Activated naive CD4-positive, alpha-beta T cell treated with anti-CD3 and anti-CD28 coated beads, Interleukin-2, amount 10 ng/mL, durations not matched to agents 7 days and 5 days (primary cell): ENCODE data around the gene VPS72.

Source experiments
- CTCF ChIA-PET: fragments of 350-600 bp; sonication (Branson Sonifier 250); formaldehyde crosslinking; loops from one replicate; lab custom pipeline; 2021; ENCODE audit warnings: antibody characterized with exemption; lab: Charles Lee
- DNase-seq: peaks from one replicate; pipeline ENCODE4 v3.0.0-alpha.2; 2020
- H3K27ac Mint-ChIP-seq: one replicate; pipeline ENCODE4 v1.8.0; 2021; ENCODE audit warnings: mild to moderate bottlenecking, moderate library complexity, mixed read lengths
- H3K27me3 Mint-ChIP-seq: one replicate; pipeline ENCODE4 v1.8.0; 2021; ENCODE audit warnings: mild to moderate bottlenecking, mixed read lengths
- H3K36me3 Mint-ChIP-seq: one replicate; pipeline ENCODE4 v1.8.0; 2021; ENCODE audit warnings: mixed read lengths
- H3K4me1 Mint-ChIP-seq: one replicate; pipeline ENCODE4 v1.8.0; 2021; ENCODE audit warnings: mixed read lengths
- H3K4me3 Mint-ChIP-seq: one replicate; pipeline ENCODE4 v1.8.0; 2021; ENCODE audit warnings: mild to moderate bottlenecking, moderate library complexity, mixed read lengths
- H3K9me3 Mint-ChIP-seq: one replicate; pipeline ENCODE4 v1.8.0; 2021; ENCODE audit warnings: mixed read lengths

The VPS72 gene

DNA sequence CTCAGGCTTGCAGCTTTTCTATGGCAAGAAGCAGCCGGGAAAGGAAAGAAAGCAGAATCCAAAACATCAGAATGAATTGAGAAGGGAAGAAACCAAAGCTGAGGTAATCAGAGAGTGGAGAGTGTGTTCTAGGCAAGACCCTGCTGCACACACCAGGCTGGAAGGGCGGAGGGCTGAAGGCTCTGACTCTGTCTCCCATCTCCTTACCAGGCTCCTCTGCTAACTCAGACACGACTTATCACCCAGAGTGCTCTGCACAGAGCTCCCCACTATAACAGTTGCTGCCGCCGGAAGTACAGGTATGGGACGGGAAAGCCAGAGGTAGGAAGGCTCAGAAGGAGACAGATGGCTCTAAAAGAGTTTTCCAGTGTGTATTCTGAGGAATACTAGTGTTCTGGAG is 22.9 kb downstream of the VPS72 start:
- H3K36me3 Mint-ChIP-seq, result peaks cover 45% of the 10 kb centered on the region
- H3K27ac Mint-ChIP-seq, result peak overlapping the region; percentile 74
- peak overlapping the region; percentile 86 for H3K4me3 Mint-ChIP-seq
- DNase-seq, result no peak
- CTCF ChIA-PET, result interaction anchor here (1.0 to 1.8 kb wide), 2 partner anchors 9 to 67 kb away, joined by 3 to 4 read pairs; partner anchors contain the start of gene TMOD4
- peaks cover 4% of the 10 kb centered on the region for H3K27me3 Mint-ChIP-seq
- H3K4me1 Mint-ChIP-seq, result peaks cover 50% of the 10 kb centered on the region
- no peaks in the 10 kb centered on the region for H3K9me3 Mint-ChIP-seq

DNA sequence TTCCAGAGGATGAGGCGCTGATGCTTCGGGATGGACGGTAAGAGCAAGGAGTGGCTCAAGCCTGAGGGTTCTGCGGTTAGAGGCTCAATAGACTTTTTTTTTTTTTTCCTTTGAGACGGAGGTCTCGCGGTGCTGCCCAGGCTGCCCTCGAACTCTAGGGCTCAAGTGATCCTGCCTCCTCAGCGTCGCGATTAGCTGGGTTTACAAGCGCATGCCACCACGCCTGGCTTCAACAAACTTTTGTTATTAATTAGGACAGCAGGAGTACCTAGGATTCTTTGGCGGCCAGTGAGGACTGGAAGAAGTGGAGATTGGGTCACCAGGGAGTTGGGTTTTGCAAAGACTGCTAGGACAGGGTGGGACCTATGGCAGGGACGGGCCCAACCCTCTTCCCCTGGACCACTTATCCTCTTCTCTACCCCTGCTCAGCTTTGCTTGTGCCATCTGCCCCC is 23.5 kb downstream of the VPS72 start:
- Mint-ChIP-seq H3K4me3 (peak overlapping the region; percentile 86), H3K4me1 (peaks cover 56% of the 10 kb centered on the region), H3K27me3 (peaks cover 4% of the 10 kb centered on the region), H3K9me3 (no peaks in the 10 kb centered on the region), H3K27ac (peak overlapping the region; percentile 93), H3K36me3 (peaks cover 50% of the 10 kb centered on the region)
- DNase-seq, result no peak
- CTCF ChIA-PET, result interaction anchor here (0.8 to 1.8 kb wide), 4 partner anchors 9 to 66 kb away, joined by 3 to 4 read pairs (median 4); partner anchors contain the start of genes TMOD4 and TNFAIP8L2

DNA sequence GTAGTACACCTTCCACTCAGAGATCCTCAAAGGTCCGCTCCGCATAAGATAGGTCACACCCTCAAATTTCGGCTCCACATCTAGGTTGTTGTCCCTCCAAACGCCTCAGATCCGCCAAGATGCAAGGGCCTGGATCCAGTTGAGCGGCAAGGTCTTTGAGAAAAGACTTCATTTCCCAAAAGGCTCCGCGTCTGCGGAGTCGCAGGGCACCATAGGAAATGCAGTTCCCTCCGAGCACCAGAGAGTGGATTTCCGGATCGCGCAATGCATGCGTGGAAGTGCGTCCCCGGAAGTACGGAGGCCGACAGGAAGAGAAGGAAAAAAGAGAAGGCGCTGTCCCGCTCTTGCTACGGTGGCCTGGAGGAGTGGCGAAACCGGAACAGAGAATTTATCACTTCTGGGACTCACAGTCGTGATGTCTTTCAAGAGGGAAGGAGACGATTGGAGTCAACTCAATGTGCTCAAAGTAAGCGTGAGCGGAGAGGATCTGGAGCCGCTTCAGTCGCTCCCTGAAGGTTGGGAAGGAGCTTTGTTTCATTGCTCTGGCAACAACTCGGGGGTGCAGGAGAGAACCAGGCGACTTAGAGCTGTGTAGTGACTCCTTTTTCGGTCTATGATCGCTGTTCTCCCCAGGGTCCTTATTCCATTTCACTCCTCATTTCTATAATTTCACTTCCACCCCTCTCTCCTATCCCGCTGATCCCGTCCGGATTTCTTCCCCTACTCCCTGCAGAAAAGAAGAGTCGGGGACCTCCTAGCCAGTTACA is 24.1 kb downstream of the VPS72 start, which contains the start of the genes LYSMD1 and SCNM1:
LYSMD1 (minus strand) TSS at position 165 of the 767 bp plus-strand sequence. CDS start 644 bp downstream, outside the sequence.
SCNM1 (plus strand) TSS at position 407 of the 767 bp plus-strand sequence; CDS start at position 416, 9 bp downstream.
- CTCF ChIA-PET, result interaction anchor here (0.8 to 1.8 kb wide), 5 partner anchors 9 to 141 kb away, joined by 3 to 4 read pairs (median 4); partner anchors contain the start of genes TMOD4 and TNFAIP8L2
- H3K27ac Mint-ChIP-seq, result peak within 1 kb of the TSS; percentile 93
- no peaks in the 10 kb centered on the region for H3K9me3 Mint-ChIP-seq
- H3K4me3 Mint-ChIP-seq, result peak within 1 kb of the TSS; percentile 86
- peaks cover 4% of the 10 kb centered on the region for H3K27me3 Mint-ChIP-seq
- H3K4me1 Mint-ChIP-seq, result peaks cover 61% of the 10 kb centered on the region
- peaks cover 53% of the 10 kb centered on the region for H3K36me3 Mint-ChIP-seq
- DNase-seq, result peak; percentile 98

DNA sequence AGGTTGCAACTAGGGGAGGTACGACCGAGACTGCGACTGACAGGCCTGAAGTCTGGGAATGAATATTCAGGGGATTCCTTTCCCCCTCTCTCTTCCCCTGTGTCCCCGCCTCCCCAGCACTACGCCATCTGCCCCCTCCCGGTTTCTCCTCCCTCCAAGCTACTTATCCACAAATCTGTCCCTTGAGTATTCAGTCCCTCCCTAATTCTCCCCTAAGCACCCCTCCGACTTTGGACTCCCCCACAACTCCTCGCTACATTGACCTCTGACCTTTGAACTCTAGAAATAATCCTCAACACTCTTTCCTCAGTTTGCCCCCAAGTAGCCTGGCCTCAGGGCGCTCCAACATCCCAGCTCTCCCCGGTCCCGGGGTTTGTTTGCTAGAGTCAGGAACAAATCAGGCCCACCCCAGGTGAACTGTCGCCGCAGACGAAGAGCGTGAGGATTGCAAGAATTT is 24.7 kb downstream of the VPS72 start:
- peaks cover 59% of the 10 kb centered on the region for H3K36me3 Mint-ChIP-seq
- CTCF ChIA-PET, result interaction anchor here (0.9 to 1.0 kb wide), 2 partner anchors 66 to 141 kb away, joined by 3 read pairs; no protein-coding TSS in a partner anchor
- H3K4me1 Mint-ChIP-seq, result peaks cover 67% of the 10 kb centered on the region
- DNase-seq, result no peak
- no peaks in the 10 kb centered on the region for H3K9me3 Mint-ChIP-seq
- peak overlapping the region; percentile 86 for H3K4me3 Mint-ChIP-seq
- peak overlapping the region; percentile 93 for H3K27ac Mint-ChIP-seq
- H3K27me3 Mint-ChIP-seq, result peaks cover 4% of the 10 kb centered on the region

DNA sequence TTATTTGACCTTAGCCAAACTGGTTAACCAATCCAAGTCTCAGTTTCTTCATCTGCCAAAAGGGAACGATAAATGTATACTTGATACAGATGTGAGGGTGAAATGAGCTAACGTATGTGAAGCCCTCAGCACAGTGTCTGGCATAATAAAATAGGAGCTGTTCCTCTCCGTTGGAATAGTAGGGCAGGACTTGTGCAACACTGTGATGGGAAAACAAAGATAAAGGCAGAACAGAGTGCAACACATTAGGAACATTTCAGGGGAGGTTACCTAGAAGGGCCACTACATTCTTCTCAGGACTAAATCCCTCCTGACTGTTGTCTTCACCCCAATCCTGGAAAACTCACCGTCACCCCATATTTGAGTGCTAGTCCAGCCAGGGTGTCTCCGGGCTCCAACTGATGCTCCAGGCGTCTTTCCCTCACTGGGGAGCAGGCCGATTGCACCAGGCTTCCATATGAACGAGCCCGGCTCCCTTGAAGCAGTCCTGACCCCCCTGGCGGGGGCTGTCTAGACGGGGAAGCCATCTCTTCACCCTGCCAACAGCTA is 25.2 kb downstream of the VPS72 start:
- DNase-seq, result no peak
- Mint-ChIP-seq H3K27ac (peak overlapping the region; percentile 93), H3K4me3 (peak overlapping the region; percentile 86), H3K4me1 (peaks cover 71% of the 10 kb centered on the region), H3K27me3 (peaks cover 4% of the 10 kb centered on the region), H3K9me3 (no peaks in the 10 kb centered on the region), H3K36me3 (peaks cover 63% of the 10 kb centered on the region)
- CTCF ChIA-PET, result interaction anchor here (0.9 to 1.0 kb wide), 2 partner anchors 65 to 140 kb away, joined by 3 read pairs; no protein-coding TSS in a partner anchor

DNA sequence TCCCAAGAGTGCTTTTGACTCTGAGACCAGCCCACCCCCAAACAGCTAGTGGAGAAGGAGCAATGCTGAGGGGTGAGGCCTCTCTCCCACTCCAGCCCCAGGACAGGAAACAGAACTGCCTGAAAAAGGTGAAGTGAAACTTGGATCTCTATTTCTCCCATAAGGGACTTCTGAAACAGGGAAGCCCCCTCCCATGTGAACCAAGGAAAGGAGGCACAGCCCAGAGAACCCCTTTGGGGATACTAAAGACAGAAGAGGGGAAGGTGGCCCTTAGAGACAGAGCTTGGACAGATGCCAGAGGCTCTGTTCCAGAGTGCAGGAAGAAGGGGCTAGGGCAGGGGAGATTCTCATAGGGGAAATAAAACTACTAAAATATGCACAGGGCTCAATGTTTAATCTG is 30.6 kb downstream of the VPS72 start:
- CTCF ChIA-PET, result interaction anchor here (1.9 to 8.9 kb wide), 2 partner anchors 59 to 93 kb away, joined by 7 to 160 read pairs; no protein-coding TSS in a partner anchor

DNA sequence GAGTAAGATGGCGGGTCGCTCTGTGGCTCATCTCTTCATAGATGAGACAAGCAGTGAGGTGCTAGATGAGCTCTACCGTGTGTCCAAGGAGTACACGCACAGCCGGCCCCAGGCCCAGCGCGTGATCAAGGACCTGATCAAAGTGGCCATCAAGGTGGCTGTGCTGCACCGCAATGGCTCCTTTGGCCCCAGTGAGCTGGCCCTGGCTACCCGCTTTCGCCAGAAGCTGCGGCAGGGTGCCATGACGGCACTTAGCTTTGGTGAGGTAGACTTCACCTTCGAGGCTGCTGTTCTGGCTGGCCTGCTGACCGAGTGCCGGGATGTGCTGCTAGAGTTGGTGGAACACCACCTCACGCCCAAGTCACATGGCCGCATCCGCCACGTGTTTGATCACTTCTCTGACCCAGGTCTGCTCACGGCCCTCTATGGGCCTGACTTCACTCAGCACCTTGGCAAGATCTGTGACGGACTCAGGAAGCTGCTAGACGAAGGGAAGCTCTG is 31.2 kb downstream of the VPS72 start:
- peak overlapping the region; percentile 97 for H3K4me3 Mint-ChIP-seq

More for the DNA sequence above, 30.6 kb downstream of the VPS72 start:
- peaks cover 58% of the 10 kb centered on the region for H3K36me3 Mint-ChIP-seq
- H3K4me1 Mint-ChIP-seq, result peaks cover 75% of the 10 kb centered on the region
- no peak for DNase-seq
- peak overlapping the region; percentile 94 for H3K27ac Mint-ChIP-seq
- H3K27me3 Mint-ChIP-seq, result no peaks in the 10 kb centered on the region
- peak overlapping the region; percentile 41 for H3K4me3 Mint-ChIP-seq
- H3K9me3 Mint-ChIP-seq, result no peaks in the 10 kb centered on the region

DNA sequence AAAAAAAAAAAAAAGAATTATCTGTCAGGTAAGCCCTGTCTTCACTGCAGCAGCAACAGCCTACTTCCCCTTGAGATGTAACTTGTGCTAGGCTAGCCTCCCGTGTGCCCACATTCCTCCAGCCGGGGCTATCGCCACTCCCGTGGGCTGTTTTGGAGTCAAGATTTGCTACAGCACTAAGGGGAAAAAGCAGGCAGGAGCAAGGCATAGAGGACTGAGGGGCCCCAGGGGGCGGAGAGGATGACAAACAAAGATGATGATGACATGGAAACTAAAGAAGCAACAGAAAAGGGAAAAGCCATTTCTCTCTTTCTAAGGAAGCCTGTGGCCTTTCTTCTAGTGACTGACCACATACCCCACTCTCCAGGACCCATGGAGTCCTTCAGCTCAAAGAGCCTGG is 31.7 kb downstream of the VPS72 start:
- peaks cover 53% of the 10 kb centered on the region for H3K36me3 Mint-ChIP-seq
- no peak for DNase-seq
- no peaks in the 10 kb centered on the region for H3K27me3 Mint-ChIP-seq
- CTCF ChIA-PET, result interaction anchor here (1.9 to 8.9 kb wide), 2 partner anchors 58 to 94 kb away, joined by 7 to 160 read pairs; no protein-coding TSS in a partner anchor
- H3K4me3 Mint-ChIP-seq, result peak overlapping the region; percentile 97
- peak overlapping the region; percentile 94 for H3K27ac Mint-ChIP-seq
- no peaks in the 10 kb centered on the region for H3K9me3 Mint-ChIP-seq
- peaks cover 69% of the 10 kb centered on the region for H3K4me1 Mint-ChIP-seq

More for the DNA sequence above, 31.2 kb downstream of the VPS72 start:
- Mint-ChIP-seq H3K36me3 (peaks cover 53% of the 10 kb centered on the region), H3K27me3 (no peaks in the 10 kb centered on the region), H3K4me1 (peaks cover 71% of the 10 kb centered on the region), H3K27ac (peak overlapping the region; percentile 94), H3K9me3 (no peaks in the 10 kb centered on the region)
- no peak for DNase-seq
- CTCF ChIA-PET, result interaction anchor here (1.9 to 8.9 kb wide), 2 partner anchors 58 to 94 kb away, joined by 7 to 160 read pairs; no protein-coding TSS in a partner anchor

DNA sequence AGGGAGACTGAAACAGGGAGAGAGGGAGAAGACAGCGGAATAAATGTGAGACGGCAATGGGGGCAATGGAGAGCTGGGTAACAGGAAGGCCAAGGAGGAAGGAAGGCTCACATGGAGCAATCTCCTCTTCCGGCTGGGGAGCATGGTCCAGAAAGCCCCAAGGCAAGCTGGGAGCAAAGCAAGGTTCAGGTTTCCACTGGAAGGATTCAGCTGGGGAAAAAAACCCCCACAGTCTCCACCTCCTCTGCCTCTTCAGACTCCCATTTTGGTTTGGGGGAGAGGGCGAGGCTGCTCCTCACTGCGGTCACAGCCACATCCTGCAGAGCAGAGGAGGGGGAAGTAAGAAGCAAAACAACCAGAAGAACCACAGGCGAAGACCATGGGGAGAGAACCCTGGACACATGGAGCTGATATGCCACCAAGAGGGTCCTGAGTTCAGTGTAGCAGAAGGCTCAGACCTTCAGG is 32.9 kb downstream of the VPS72 start:
- peaks cover 62% of the 10 kb centered on the region for H3K4me1 Mint-ChIP-seq
- DNase-seq, result peak; percentile 84
- CTCF ChIA-PET, result interaction anchor here (0.6 to 8.9 kb wide), 23 partner anchors 8 to 184 kb away, joined by 3 to 160 read pairs (median 4); partner anchors contain the start of genes MINDY1 and SCNM1
- H3K9me3 Mint-ChIP-seq, result no peaks in the 10 kb centered on the region
- H3K4me3 Mint-ChIP-seq, result peak overlapping the region; percentile 97
- peak overlapping the region; percentile 94 for H3K27ac Mint-ChIP-seq
- no peaks in the 10 kb centered on the region for H3K27me3 Mint-ChIP-seq
- peaks cover 48% of the 10 kb centered on the region for H3K36me3 Mint-ChIP-seq

DNA sequence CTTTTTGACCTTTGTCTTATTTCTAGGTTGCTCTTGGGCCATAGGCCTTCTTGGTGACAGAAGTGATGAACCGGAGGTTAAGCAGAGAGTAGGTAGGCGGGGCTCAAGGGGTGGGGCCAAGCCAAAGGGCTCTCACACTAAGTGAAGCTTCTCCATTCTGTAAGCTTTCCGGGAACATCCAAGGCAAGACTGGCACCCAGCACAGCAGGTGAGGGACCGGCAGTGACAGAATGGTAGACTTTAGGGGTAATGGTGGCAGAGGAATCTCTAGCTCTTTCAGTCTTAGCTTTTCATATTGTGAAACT is 33.5 kb downstream of the VPS72 start, which contains the start of gene TNFAIP8L2:
TNFAIP8L2 (plus strand) TSS at position 135 of the 305 bp plus-strand sequence. CDS start 2,049 bp downstream, outside the sequence.
- DNase-seq, result peak; percentile 90
- Mint-ChIP-seq H3K27me3 (no peaks in the 10 kb centered on the region), H3K9me3 (no peaks in the 10 kb centered on the region), H3K27ac (peak within 1 kb of the TSS; percentile 94), H3K4me1 (peaks cover 56% of the 10 kb centered on the region), H3K36me3 (peaks cover 41% of the 10 kb centered on the region), H3K4me3 (peak within 1 kb of the TSS; percentile 97)
- CTCF ChIA-PET, result interaction anchor here (0.6 to 8.9 kb wide), 22 partner anchors 8 to 183 kb away, joined by 3 to 160 read pairs (median 4); partner anchors contain the start of genes MINDY1 and SCNM1

DNA sequence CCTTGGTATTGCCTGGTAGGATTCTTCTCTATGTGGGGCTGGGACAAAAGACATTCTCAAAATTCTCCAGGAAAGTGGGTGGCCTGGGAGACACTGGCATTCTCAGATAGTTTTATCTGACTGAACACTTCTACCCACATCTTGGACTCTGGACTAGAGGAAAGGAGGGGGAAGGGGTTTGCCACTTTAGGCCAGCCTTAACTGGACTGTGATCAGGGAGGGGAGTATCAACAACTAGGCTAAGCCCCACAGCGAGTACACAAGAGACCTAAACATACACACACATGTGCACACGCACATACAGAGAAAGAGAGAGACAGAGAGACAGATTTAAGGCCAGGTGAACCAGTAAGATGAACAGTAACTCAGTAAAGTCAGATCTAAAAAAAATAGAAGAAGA is 42.3 kb downstream of the VPS72 start:
- CTCF ChIA-PET, result interaction anchor here (1.0 kb wide), 1 partner anchor 48 kb away, joined by 3 read pairs; no protein-coding TSS in a partner anchor
- Mint-ChIP-seq H3K9me3 (no peaks in the 10 kb centered on the region), H3K4me1 (peaks cover 22% of the 10 kb centered on the region), H3K36me3 (no peaks in the 10 kb centered on the region), H3K27me3 (peaks cover 68% of the 10 kb centered on the region), H3K4me3 (peak overlapping the region; percentile 90), H3K27ac (no peak overlapping the region)
- no peak for DNase-seq

DNA sequence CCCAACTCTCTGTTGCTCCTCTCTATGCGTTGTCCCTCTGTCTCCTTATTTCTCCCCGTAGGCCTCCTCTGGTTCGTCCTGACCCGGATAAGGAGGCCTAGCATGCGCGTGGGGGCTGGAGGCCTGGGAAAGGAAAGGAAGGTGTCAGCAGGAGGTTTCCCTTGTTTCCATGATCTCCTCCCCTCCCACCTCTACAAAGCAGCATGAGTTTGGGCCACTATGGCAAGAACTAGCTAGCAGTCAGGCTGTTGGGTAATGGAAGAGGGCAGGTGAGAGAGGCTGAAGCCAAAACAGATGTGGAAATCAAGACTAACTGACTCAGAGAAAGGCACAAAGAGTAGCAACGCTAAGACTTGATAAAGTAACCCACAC is 42.9 kb downstream of the VPS72 start:
- H3K4me1 Mint-ChIP-seq, result peaks cover 22% of the 10 kb centered on the region

More for the DNA sequence above, 42.9 kb downstream of the VPS72 start:
- CTCF ChIA-PET, result interaction anchor here (1.0 kb wide), 1 partner anchor 47 kb away, joined by 3 read pairs; no protein-coding TSS in a partner anchor
- Mint-ChIP-seq H3K27ac (peak overlapping the region; percentile 62), H3K4me3 (peak overlapping the region; percentile 90), H3K9me3 (no peaks in the 10 kb centered on the region), H3K27me3 (peaks cover 74% of the 10 kb centered on the region), H3K36me3 (no peaks in the 10 kb centered on the region)
- DNase-seq, result no peak
